Left ventricle myocardium inferior (tissue), 1 donor: Measurements from ENCODE around the gene METAP1. TPM values are rescaled to one million over a fixed set of nuclear protein-coding genes. Genes with fewer than 3 reads are reported as not detected.
"Not testable (repeated sequence)": the region's sequence is repeated elsewhere in the genome, so short reads cannot be mapped to it uniquely, and the experiment has no call there.

Source experiments
- DNase-seq: peaks from one replicate; pipeline ENCODE4 v3.0.0-alpha.2; 2020
- H3K27ac ChIP-seq: fragments of 200-600 bp; replicated peaks from 2 replicates; pipeline ENCODE4 v1.8.0; 2021
- H3K27me3 ChIP-seq: fragments of 200-600 bp; 2 replicates; pipeline ENCODE4 v1.8.0; 2021; ENCODE audit warnings: low read depth
- H3K36me3 ChIP-seq: fragments of 200-600 bp; 2 replicates; pipeline ENCODE4 v1.8.0; 2021
- H3K4me1 ChIP-seq: fragments of 200-600 bp; 2 replicates; pipeline ENCODE4 v1.8.0; 2021
- H3K4me3 ChIP-seq: fragments of 200-600 bp; 2 replicates; pipeline ENCODE4 v1.8.0; 2021; ENCODE audit warnings: mild to moderate bottlenecking, moderate library complexity
- H3K9me3 ChIP-seq: fragments of 200-600 bp; replicated peaks from 2 replicates; pipeline ENCODE4 v1.8.0; 2021
- CTCF ChIP-seq: fragments of 200-600 bp; IDR thresholded peaks from 2 replicates; pipeline ENCODE4 v1.8.0; 2021; ENCODE audit warnings: antibody characterized with exemption, mild to moderate bottlenecking, borderline replicate concordance
- intact Hi-C: fragments of 100-400 bp; cut with micrococcal nuclease; formaldehyde crosslinking; loops from one replicate; pipeline ENCODE4 v1.11.0; 2022
- total RNA-seq: library from RNA; stranded (reverse); fragmentation: NEBNext Ultra II Directional; extraction: Animal tissue kit (Norgen Biotek cat#: 25700); gene quantifications from one replicate; pipeline ENCODE4 v1.2.1, GENCODE V29; 2021
- donor health status: DM: no; HTN: yes; CAD: no; lungs with severe emphysema.

The METAP1 gene
- total RNA-seq, 1 donor from 2014 or later, result 50.8 TPM

DNA sequence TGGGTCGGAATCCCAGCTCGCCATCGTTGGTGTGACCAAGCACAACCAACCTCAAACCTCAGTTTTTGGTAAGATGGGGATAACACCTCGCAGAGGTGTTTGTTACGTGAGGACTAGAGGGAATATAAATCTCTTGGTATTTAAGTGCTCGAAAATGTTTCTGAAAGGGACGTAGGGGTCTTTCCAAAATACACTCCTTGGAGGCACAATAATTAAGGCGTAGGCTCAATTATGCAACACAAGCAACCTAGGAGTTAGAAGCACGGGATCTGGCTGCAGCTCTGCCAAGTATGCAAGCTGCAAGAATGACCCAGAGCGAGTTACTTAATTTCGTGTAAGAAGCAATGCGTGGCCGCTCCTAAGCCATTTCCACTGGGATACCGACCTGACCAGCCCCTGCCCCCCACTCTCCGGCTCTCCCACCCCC lies 92.5 kb downstream of the METAP1 start:
- peaks cover 27% of the 10 kb centered on the region for H3K36me3 ChIP-seq
- peak overlapping the region; percentile 95 for H3K27ac ChIP-seq
- TF ChIP-seq CTCF, result no peak
- intact Hi-C loops, result no loop called here
- no peaks in the 10 kb centered on the region for H3K27me3 ChIP-seq
- DNase-seq, result peak; percentile 60
- no peaks in the 10 kb centered on the region for H3K9me3 ChIP-seq
- peak overlapping the region; percentile 78 for H3K4me3 ChIP-seq
- H3K4me1 ChIP-seq, result peaks cover 81% of the 10 kb centered on the region

GRCh38 chr4:99088481-99089365 lies 93.2 kb downstream of the METAP1 start, which contains the start of gene ADH5:
Gene ADH5, minus strand, starts transcription at chr4:99088788. Its CDS starts 88 bp downstream, at chr4:99088700.
- H3K36me3 ChIP-seq, result peaks cover 20% of the 10 kb centered on the region
- DNase-seq, result peak; percentile 92
- peak within 1 kb of the TSS; percentile 78 for H3K4me3 ChIP-seq
- peaks cover 77% of the 10 kb centered on the region for H3K4me1 ChIP-seq
- H3K27me3 ChIP-seq, result no peaks in the 10 kb centered on the region
- intact Hi-C loops, result no loop called here
- peak; percentile 10 for TF ChIP-seq CTCF
- no peaks in the 10 kb centered on the region for H3K9me3 ChIP-seq
- H3K27ac ChIP-seq, result peak within 1 kb of the TSS; percentile 95

DNA sequence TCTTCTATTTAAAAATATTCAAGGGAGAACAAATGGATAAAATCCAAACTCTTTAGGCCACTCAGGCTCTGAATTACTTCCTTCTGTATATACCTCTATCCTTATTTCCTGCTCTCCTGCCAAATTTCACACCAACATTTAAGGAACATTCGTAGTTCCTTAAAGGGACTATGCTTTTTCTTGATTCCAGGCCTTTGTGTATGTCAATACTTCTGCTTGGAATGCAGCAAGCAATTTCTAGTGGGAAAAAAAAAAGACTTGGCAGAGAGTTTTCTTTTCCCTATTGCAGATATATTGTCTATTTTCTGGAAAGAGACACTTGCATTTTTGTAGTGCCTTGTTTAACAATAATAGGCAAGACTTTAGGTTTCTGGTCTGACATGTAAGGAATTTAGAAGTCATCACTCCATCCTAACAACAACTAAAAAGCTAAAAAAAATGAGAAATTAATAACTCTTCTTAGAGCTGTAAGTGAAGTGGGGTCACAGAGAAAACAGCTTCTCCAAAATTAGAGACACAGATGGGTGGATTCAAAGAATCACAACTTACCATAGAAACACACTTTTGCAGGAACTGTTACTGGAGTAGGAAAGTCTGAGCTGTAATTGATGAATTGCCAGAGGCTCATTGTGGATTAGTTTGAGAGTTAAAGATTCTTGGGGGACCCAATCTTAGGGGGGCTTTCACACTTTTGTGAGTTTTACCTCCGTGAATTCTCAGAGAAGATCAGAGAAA lies 95.1 kb downstream of the METAP1 start:
- Histone ChIP-seq H3K27ac (peak overlapping the region; percentile 95), H3K4me1 (peaks cover 57% of the 10 kb centered on the region), H3K4me3 (peak overlapping the region; percentile 78), H3K36me3 (peaks cover under 1% of the 10 kb centered on the region), H3K9me3 (no peaks in the 10 kb centered on the region), H3K27me3 (no peaks in the 10 kb centered on the region)
- no peak for TF ChIP-seq CTCF
- DNase-seq, result no peak
- intact Hi-C loops, result no loop called here

DNA sequence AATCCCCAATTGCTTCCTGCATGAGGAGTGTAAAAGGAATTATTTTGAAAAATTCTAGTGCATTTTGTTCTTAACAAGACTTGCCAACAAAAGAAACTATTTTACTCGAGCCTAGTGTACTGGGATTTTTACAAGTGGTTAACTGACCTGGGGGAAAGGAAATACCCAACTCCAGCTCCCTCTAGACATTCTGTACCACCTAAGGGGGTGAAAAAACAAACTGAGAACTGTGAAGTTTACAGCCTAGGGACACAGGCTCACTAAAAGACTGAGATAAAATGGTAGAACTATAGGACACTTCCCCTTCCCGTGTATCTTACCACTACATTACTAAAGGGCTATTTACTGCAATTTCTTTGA lies 95.7 kb downstream of the METAP1 start:
- H3K4me1 ChIP-seq, result peaks cover 53% of the 10 kb centered on the region
- H3K9me3 ChIP-seq, result no peaks in the 10 kb centered on the region
- peak overlapping the region; percentile 12 for H3K27ac ChIP-seq
- DNase-seq, result no peak
- H3K36me3 ChIP-seq, result no peaks in the 10 kb centered on the region
- TF ChIP-seq CTCF, result no peak
- no peak overlapping the region for H3K4me3 ChIP-seq
- intact Hi-C loops, result no loop called here
- H3K27me3 ChIP-seq, result no peaks in the 10 kb centered on the region

GRCh38 chr4:99091841-99092240 lies 96.3 kb downstream of the METAP1 start:
- H3K4me3 ChIP-seq, intact Hi-C loops, H3K27me3 ChIP-seq: not testable (repeated sequence)

More at GRCh38 chr4:99091841-99092240, 96.3 kb downstream of the METAP1 start:
- H3K27ac ChIP-seq, result peak overlapping the region; percentile 40
- H3K36me3 ChIP-seq, H3K9me3 ChIP-seq, DNase-seq: not testable (repeated sequence)
- peaks cover 46% of the 10 kb centered on the region for H3K4me1 ChIP-seq
